Measurements from ENCODE around the gene SLC30A2.

The SLC30A2 gene

DNA sequence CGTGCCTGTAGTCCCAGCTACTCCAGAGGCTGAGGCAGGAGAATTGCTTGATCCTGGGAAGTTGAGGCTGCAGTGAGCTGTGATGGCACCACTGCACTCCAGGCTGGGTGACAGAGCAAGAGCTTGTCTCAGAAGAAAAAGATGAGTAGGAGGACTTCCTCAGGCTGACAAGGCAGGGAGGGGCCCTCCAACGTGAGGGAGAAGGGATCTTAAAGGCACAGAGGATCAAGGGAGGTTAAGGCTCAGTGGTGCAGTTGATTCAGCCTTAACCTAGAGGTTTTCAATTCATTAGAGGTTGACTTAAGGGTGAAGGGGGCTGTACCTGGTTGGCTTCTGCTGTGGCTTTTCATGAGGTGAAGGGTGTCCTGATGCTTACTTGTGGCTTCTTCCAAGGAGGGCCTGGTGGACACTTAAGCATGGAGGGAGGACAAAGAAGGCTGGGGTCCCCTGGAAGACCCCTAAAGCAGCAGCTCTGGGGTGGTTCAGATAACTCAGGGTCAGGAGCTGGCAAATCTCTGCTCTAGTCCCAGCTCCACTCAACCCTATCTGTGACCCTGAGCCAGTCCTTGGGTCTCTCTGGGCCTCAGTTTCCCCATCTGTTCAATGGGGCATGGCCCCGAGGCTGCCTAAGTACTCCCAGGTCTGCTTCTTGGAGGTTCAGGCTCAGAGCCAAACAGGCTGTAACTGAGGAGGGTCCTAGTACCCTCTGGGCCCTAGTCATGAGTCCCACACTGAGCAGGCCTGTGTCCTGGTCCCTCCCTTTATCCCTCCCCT is 18.0 kb downstream of the SLC30A2 start:
- H3K4me3 ChIP-seq (ENCODE audit: low read length) = no peak overlapping the region
- H3K27me3 ChIP-seq (ENCODE audit: insufficient read depth, low read length) = peaks cover 16% of the 10 kb centered on the region
- no peaks in the 10 kb centered on the region for H3K9me3 ChIP-seq (ENCODE audit: insufficient read depth, low read depth, low read length)
- H3K36me3 ChIP-seq (ENCODE audit: insufficient read depth, low read depth, low read length) = no peaks in the 10 kb centered on the region
- H3K4me1 ChIP-seq (ENCODE audit: insufficient read depth, low read length) = no peaks in the 10 kb centered on the region
- no peak overlapping the region for H3K9ac ChIP-seq (ENCODE audit: low read depth, low read length)
- no peak overlapping the region for H3K27ac ChIP-seq (ENCODE audit: low read length)

- Histone ChIP-seq H3K4me3 (ENCODE audit: low read length) (no peak overlapping the region), H3K27me3 (ENCODE audit: insufficient read depth, low read length) (no peaks in the 10 kb centered on the region), H3K9ac (ENCODE audit: low read depth, low read length) (no peak overlapping the region), H3K9me3 (ENCODE audit: insufficient read depth, low read depth, low read length) (no peaks in the 10 kb centered on the region), H3K27ac (ENCODE audit: low read length) (no peak overlapping the region), H3K36me3 (ENCODE audit: insufficient read depth, low read depth, low read length) (no peaks in the 10 kb centered on the region), H3K4me1 (ENCODE audit: insufficient read depth, low read length) (no peaks in the 10 kb centered on the region)
These were observed 20.4 kb downstream of the SLC30A2 start for GRCh38 chr1:26025517-26025916.

DNA sequence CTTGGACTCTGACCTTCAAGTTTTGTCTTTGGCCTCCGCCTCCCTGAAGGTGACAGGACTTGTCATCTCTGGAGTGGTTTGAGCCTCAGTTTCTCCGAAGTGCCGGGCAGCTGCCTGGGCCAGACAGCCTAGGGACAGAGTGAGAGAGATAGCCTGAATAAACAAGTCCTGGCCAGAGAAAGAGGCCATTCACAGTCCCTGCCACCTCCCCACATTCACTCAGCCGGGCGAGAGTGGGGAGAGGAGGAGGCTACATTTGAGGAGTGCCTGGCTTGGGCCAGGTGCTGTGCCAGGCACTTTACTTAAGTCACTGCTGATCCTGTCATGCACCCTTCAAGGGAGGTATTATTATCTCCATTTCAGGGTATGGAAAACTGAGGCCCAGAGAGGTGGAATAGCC is 20.9 kb downstream of the SLC30A2 start:
- Histone ChIP-seq H3K4me3 (ENCODE audit: low read length) (no peak overlapping the region), H3K4me1 (ENCODE audit: insufficient read depth, low read length) (no peaks in the 10 kb centered on the region), H3K36me3 (ENCODE audit: insufficient read depth, low read depth, low read length) (no peaks in the 10 kb centered on the region), H3K27me3 (ENCODE audit: insufficient read depth, low read length) (no peaks in the 10 kb centered on the region), H3K9me3 (ENCODE audit: insufficient read depth, low read depth, low read length) (no peaks in the 10 kb centered on the region), H3K27ac (ENCODE audit: low read length) (no peak overlapping the region), H3K9ac (ENCODE audit: low read depth, low read length) (no peak overlapping the region)

- no peaks in the 10 kb centered on the region for H3K9me3 ChIP-seq (ENCODE audit: insufficient read depth, low read depth, low read length)
- no peak overlapping the region for H3K9ac ChIP-seq (ENCODE audit: low read depth, low read length)
- no peak overlapping the region for H3K27ac ChIP-seq (ENCODE audit: low read length)
- H3K4me3 ChIP-seq (ENCODE audit: low read length) = no peak overlapping the region
- H3K27me3 ChIP-seq (ENCODE audit: insufficient read depth, low read length) = no peaks in the 10 kb centered on the region
- no peaks in the 10 kb centered on the region for H3K36me3 ChIP-seq (ENCODE audit: insufficient read depth, low read depth, low read length)
- H3K4me1 ChIP-seq (ENCODE audit: insufficient read depth, low read length) = no peaks in the 10 kb centered on the region
These were observed 22.1 kb downstream of the SLC30A2 start for GRCh38 chr1:26023826-26024225.

GRCh38 chr1:26023009-26023408 is 22.9 kb downstream of the SLC30A2 start:
- no peak overlapping the region for H3K9ac ChIP-seq (ENCODE audit: low read depth, low read length)
- no peak overlapping the region for H3K4me3 ChIP-seq (ENCODE audit: low read length)
- H3K27me3 ChIP-seq (ENCODE audit: insufficient read depth, low read length) = no peaks in the 10 kb centered on the region
- H3K9me3 ChIP-seq (ENCODE audit: insufficient read depth, low read depth, low read length) = no peaks in the 10 kb centered on the region
- no peaks in the 10 kb centered on the region for H3K4me1 ChIP-seq (ENCODE audit: insufficient read depth, low read length)
- no peak overlapping the region for H3K27ac ChIP-seq (ENCODE audit: low read length)
- no peaks in the 10 kb centered on the region for H3K36me3 ChIP-seq (ENCODE audit: insufficient read depth, low read depth, low read length)

DNA sequence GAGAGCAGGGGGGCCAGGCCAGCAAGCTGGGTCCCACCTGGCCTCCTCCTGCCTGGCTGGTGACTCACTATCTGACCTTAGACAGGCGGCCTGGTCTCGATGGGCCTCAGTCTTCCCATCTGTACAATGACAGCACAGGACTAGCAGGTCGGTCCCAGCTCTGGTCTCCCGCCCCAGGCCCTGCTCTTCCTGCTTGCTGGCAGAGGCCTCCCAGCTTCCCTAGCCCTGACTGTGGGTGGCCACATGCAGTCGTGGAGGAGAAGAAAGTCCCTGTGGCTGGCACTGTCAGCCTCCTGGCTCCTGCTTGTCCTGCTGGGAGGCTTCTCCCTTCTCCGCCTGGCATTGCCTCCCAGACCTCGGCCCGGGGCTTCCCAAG is 23.5 kb downstream of the SLC30A2 start:
- H3K27me3 ChIP-seq (ENCODE audit: insufficient read depth, low read length) = no peaks in the 10 kb centered on the region
- no peak overlapping the region; the same call in 1 of the 2 replicates for H3K4me3 ChIP-seq (ENCODE audit: low read length)

GRCh38 chr1:26021647-26022403 is 24.1 kb downstream of the SLC30A2 start, which contains the start of gene EXTL1:
EXTL1 (plus strand) TSS chr1:26021775; CDS start chr1:26022647, 872 bp downstream.
- H3K4me1 ChIP-seq (ENCODE audit: insufficient read depth, low read length) = no peaks in the 10 kb centered on the region
- H3K9ac ChIP-seq (ENCODE audit: low read depth, low read length) = peak within 1 kb of the TSS; percentile 67; the same call in 1 of the 2 replicates

More for the DNA sequence above, 23.5 kb downstream of the SLC30A2 start:
- H3K27ac ChIP-seq (ENCODE audit: low read length) = no peak overlapping the region
- H3K9ac ChIP-seq (ENCODE audit: low read depth, low read length) = no peak overlapping the region
- H3K36me3 ChIP-seq (ENCODE audit: insufficient read depth, low read depth, low read length) = no peaks in the 10 kb centered on the region
- H3K9me3 ChIP-seq (ENCODE audit: insufficient read depth, low read depth, low read length) = no peaks in the 10 kb centered on the region
- no peaks in the 10 kb centered on the region for H3K4me1 ChIP-seq (ENCODE audit: insufficient read depth, low read length)

GRCh38 chr1:26020941-26021646 is 24.8 kb downstream of the SLC30A2 start:
- peak overlapping the region; percentile 66; the same call in 1 of the 2 replicates for H3K4me3 ChIP-seq (ENCODE audit: low read length)
- no peaks in the 10 kb centered on the region for H3K27me3 ChIP-seq (ENCODE audit: insufficient read depth, low read length)
- no peak overlapping the region for H3K27ac ChIP-seq (ENCODE audit: low read length)
- H3K9ac ChIP-seq (ENCODE audit: low read depth, low read length) = no peak overlapping the region
- H3K36me3 ChIP-seq (ENCODE audit: insufficient read depth, low read depth, low read length) = no peaks in the 10 kb centered on the region
- H3K9me3 ChIP-seq (ENCODE audit: insufficient read depth, low read depth, low read length) = no peaks in the 10 kb centered on the region
- no peaks in the 10 kb centered on the region for H3K4me1 ChIP-seq (ENCODE audit: insufficient read depth, low read length)

More at GRCh38 chr1:26021647-26022403, 24.1 kb downstream of the SLC30A2 start, which contains the start of gene EXTL1:
- no peaks in the 10 kb centered on the region for H3K36me3 ChIP-seq (ENCODE audit: insufficient read depth, low read depth, low read length)
- no peak within 1 kb of the TSS for H3K27ac ChIP-seq (ENCODE audit: low read length)
- peak within 1 kb of the TSS; percentile 66 for H3K4me3 ChIP-seq (ENCODE audit: low read length)
- H3K27me3 ChIP-seq (ENCODE audit: insufficient read depth, low read length) = no peaks in the 10 kb centered on the region
- no peaks in the 10 kb centered on the region for H3K9me3 ChIP-seq (ENCODE audit: insufficient read depth, low read depth, low read length)

DNA sequence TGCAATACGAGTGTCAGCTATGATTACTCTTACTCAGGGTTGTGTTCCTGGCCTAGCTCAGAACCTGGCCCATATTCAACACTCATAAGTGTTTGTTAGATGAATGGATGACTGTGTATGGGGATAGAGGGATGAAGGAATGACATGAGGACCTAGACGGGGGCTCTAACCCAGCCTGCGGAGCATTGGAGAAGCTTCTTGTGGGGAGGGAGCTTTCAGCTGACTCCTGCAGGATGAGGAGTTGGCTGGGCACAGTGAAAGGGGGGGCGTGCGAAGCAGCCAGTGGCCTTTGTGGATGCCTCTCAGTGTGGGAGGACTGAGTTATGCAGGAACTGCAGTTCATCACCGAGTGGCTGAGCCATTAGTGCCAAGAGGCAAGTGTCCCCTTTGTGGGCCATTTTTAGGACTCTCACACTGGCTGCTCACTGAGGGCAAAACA is 25.6 kb downstream of the SLC30A2 start:
- Histone ChIP-seq H3K4me1 (ENCODE audit: insufficient read depth, low read length) (no peaks in the 10 kb centered on the region), H3K9ac (ENCODE audit: low read depth, low read length) (no peak overlapping the region), H3K36me3 (ENCODE audit: insufficient read depth, low read depth, low read length) (no peaks in the 10 kb centered on the region), H3K27me3 (ENCODE audit: insufficient read depth, low read length) (no peaks in the 10 kb centered on the region), H3K27ac (ENCODE audit: low read length) (no peak overlapping the region), H3K9me3 (ENCODE audit: insufficient read depth, low read depth, low read length) (no peaks in the 10 kb centered on the region), H3K4me3 (ENCODE audit: low read length) (no peak overlapping the region)

DNA sequence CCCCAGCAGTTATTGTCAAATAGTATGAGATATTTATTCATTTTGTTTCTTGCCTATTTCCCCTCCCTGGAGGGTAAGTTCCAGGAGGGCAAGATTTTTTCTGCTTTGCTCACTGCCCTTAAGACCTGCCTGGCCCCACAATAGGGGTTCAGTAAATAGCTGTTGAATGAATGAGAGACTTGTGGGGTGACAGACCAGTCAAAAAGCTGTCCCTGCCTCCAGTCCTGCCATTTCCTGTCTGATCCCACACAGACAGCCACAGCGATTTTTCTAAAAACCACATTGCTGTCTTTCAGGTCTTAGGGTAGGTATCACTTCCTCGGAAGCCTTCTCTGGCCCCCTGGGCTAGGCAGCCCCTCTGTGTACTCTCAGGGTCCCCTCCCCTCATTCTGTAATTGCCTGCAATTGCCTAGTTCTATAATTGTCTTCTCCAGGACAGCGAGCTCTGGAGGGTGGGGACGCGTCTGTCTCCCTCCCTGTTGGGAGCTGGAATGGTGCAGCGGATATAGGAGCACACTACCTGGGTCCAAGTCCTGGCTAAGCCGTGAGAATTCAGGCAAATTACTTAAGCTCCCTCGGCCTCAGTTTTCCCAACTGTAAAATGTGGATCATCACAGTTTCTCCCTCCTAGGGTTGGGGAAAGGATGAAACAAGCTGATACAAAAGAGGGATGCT is 26.1 kb downstream of the SLC30A2 start:
- no peaks in the 10 kb centered on the region for H3K4me1 ChIP-seq (ENCODE audit: insufficient read depth, low read length)
- H3K27ac ChIP-seq (ENCODE audit: low read length) = no peak overlapping the region
- no peak overlapping the region for H3K4me3 ChIP-seq (ENCODE audit: low read length)
- H3K36me3 ChIP-seq (ENCODE audit: insufficient read depth, low read depth, low read length) = no peaks in the 10 kb centered on the region
- no peaks in the 10 kb centered on the region for H3K27me3 ChIP-seq (ENCODE audit: insufficient read depth, low read length)
- H3K9me3 ChIP-seq (ENCODE audit: insufficient read depth, low read depth, low read length) = no peaks in the 10 kb centered on the region
- H3K9ac ChIP-seq (ENCODE audit: low read depth, low read length) = no peak overlapping the region

- Histone ChIP-seq H3K9me3 (ENCODE audit: insufficient read depth, low read depth, low read length) (no peaks in the 10 kb centered on the region), H3K9ac (ENCODE audit: low read depth, low read length) (no peak overlapping the region), H3K27ac (ENCODE audit: low read length) (no peak overlapping the region), H3K36me3 (ENCODE audit: insufficient read depth, low read depth, low read length) (no peaks in the 10 kb centered on the region), H3K4me3 (ENCODE audit: low read length) (no peak overlapping the region), H3K27me3 (ENCODE audit: insufficient read depth, low read length) (no peaks in the 10 kb centered on the region), H3K4me1 (ENCODE audit: insufficient read depth, low read length) (no peaks in the 10 kb centered on the region)
These were observed 28.3 kb downstream of the SLC30A2 start for GRCh38 chr1:26017606-26018005.
